B cell (primary cell): Measurements from ENCODE around the gene WWC2. TPM values are rescaled to one million over a fixed set of nuclear protein-coding genes. Genes with fewer than 3 reads are reported as not detected.

Experiments
- ATAC-seq: fragments of 200-7000 bp; cut with Tn5 transposase; one replicate; pipeline ENCODE4 v1.10.0; 2021; ENCODE audit warnings: low read depth, mild to moderate bottlenecking, moderate number of reproducible peaks, moderate library complexity
- CTCF ChIA-PET: fragments of 350-600 bp; sonication (Branson Sonifier 250); formaldehyde crosslinking; loops from one replicate; lab custom pipeline; 2021; ENCODE audit warnings: antibody characterized with exemption, inconsistent platforms; lab: Charles Lee
- POLR2A ChIA-PET: fragments of 350-600 bp; sonication (Branson Sonifier 250); formaldehyde crosslinking; loops from one replicate; lab custom pipeline; 2021; ENCODE audit warnings: antibody characterized with exemption; lab: Charles Lee
- DNase-seq: peaks from one replicate; pipeline ENCODE4 v3.0.0; 2013
- H2AFZ ChIP-seq: 2 replicates; pipeline ENCODE4 v1.6.1; 2012; ENCODE audit warnings: mild to moderate bottlenecking, low read depth, low read length; ENCODE audit not compliant: insufficient read depth, poor library complexity, severe bottlenecking
- H3K27ac ChIP-seq, 2 donors: 1 replicate in 1 of 2; 2 replicates in 1 of 2; pipeline ENCODE4 v1.5.1; 2012 to 2013; ENCODE audit warnings: low read length in 2 of 2, mild to moderate bottlenecking in 2 of 2, moderate library complexity in 1 of 2
- H3K27me3 ChIP-seq, 4 experiments: fragments of 200-600 bp in 1 of 4; sonication (generic) in 1 of 4; replicated peaks in 1 of 4; 1 replicate in 2 of 4; 2 replicates in 2 of 4; pipeline versions ENCODE4 v1.6.1 to v1.7.0; 2013 to 2016; ENCODE audit warnings: low read length in 3 of 4, mild to moderate bottlenecking in 2 of 4, mixed read lengths in 1 of 4, moderate library complexity in 1 of 4; ENCODE audit not compliant: insufficient read depth in 4 of 4, control insufficient read depth in 3 of 4; ENCODE audit errors: control extremely low read depth in 1 of 4
- H3K36me3 ChIP-seq, 2 experiments: replicated peaks in 1 of 2; 1 replicate in 1 of 2; 2 replicates in 1 of 2; pipeline versions ENCODE4 v1.6.1 to v1.7.1; 2013; ENCODE audit warnings: low read length in 1 of 2; ENCODE audit not compliant: insufficient read depth in 2 of 2, control insufficient read depth in 1 of 2; ENCODE audit errors: control extremely low read depth in 1 of 2, extremely low read depth in 1 of 2
- H3K4me1 ChIP-seq, 2 donors: fragments of 200-600 bp in 1 of 2; sonication (generic) in 1 of 2; 1 replicate in 1 of 2; 2 replicates in 1 of 2; pipeline versions ENCODE4 v1.5.1 to v1.6.1; 2013 to 2017; ENCODE audit warnings: low read length in 2 of 2; ENCODE audit not compliant: control insufficient read depth in 2 of 2, insufficient read depth in 2 of 2
- H3K4me2 ChIP-seq: replicated peaks from 2 replicates; pipeline ENCODE3; 2012; ENCODE audit warnings: mild to moderate bottlenecking, low read depth, low read length; ENCODE audit not compliant: poor library complexity, severe bottlenecking
- H3K4me3 ChIP-seq, 5 experiments: fragments of 200-600 bp in 1 of 5; sonication (generic) in 1 of 5; 1 replicate in 3 of 5; 2 replicates in 2 of 5; pipeline versions ENCODE4 v1.5.1 to v1.7.0; 2011 to 2016; ENCODE audit warnings: low read length in 4 of 5, mild to moderate bottlenecking in 4 of 5, low read depth in 2 of 5, control low read depth in 1 of 5, moderate library complexity in 1 of 5; ENCODE audit not compliant: insufficient read depth in 1 of 5; ENCODE audit errors: control extremely low read depth in 1 of 5, extremely low read depth in 1 of 5
- H3K79me2 ChIP-seq: fragments of 200-600 bp; sonication (generic); one replicate; pipeline ENCODE4 v1.6.0; 2016; ENCODE audit warnings: low read length; ENCODE audit not compliant: control insufficient read depth, insufficient read depth
- H3K9ac ChIP-seq: fragments of 200-600 bp; sonication (generic); 2 replicates; pipeline ENCODE4 v1.6.1; 2017; ENCODE audit warnings: mild to moderate bottlenecking, low read length, moderate library complexity
- H3K9me3 ChIP-seq, 3 donors: one replicate each; pipeline versions ENCODE4 v1.6.1 to v1.7.1; 2013; ENCODE audit warnings: low read length in 2 of 3; ENCODE audit not compliant: control insufficient read depth in 2 of 3, insufficient read depth in 1 of 3; ENCODE audit errors: control extremely low read depth in 1 of 3
- H4K20me1 ChIP-seq: 2 replicates; pipeline ENCODE4 v1.6.0; 2012; ENCODE audit warnings: mild to moderate bottlenecking, low read length; ENCODE audit not compliant: insufficient read depth, control insufficient read depth, poor library complexity, severe bottlenecking
- H3K27ac Mint-ChIP-seq: one replicate; pipeline ENCODE4 v1.8.0; 2021; ENCODE audit warnings: mixed read lengths
- H3K27me3 Mint-ChIP-seq: one replicate; pipeline ENCODE4 v1.8.0; 2021; ENCODE audit warnings: mixed read lengths
- H3K4me1 Mint-ChIP-seq: one replicate; pipeline ENCODE4 v1.8.0; 2021; ENCODE audit warnings: mixed read lengths
- H3K4me3 Mint-ChIP-seq: one replicate; pipeline ENCODE4 v1.8.0; 2021; ENCODE audit warnings: mixed read lengths
- H3K9me3 Mint-ChIP-seq: one replicate; pipeline ENCODE4 v1.8.0; 2022; ENCODE audit warnings: mixed read lengths; ENCODE audit not compliant: insufficient read depth
- CTCF ChIP-seq: fragments of 200-600 bp; IDR thresholded peaks from one replicate; pipeline ENCODE4 v1.8.0; 2022; ENCODE audit warnings: antibody characterized with exemption, mild to moderate bottlenecking
- EZH2 ChIP-seq: IDR thresholded peaks from 2 replicates; pipeline ENCODE4 v1.6.1; 2012; ENCODE audit warnings: borderline replicate concordance, low read depth, mild to moderate bottlenecking, moderate library complexity, low read length; ENCODE audit not compliant: insufficient read depth, poor library complexity, severe bottlenecking
- WGBS: methylation state at CpG from one replicate; pipeline ENCODE4 v1.1.5; 2013; ENCODE audit warnings: missing lambda C conversion rate; ENCODE audit not compliant: insufficient coverage; 5-methylcytosine and 5-hydroxymethylcytosine counted together
- intact Hi-C: fragments of 100-400 bp; cut with micrococcal nuclease; formaldehyde crosslinking; loops from one replicate; pipeline ENCODE4 v1.10.0; 2022
- polyA plus RNA-seq: library from polyadenylated mRNA; depleted of rRNA; stranded (reverse); fragments of >200 nt; gene quantifications from 2 replicates; pipeline ENCODE4 v1.2.3, GENCODE V29; 2012
- total RNA-seq, 2 donors: library from RNA; stranded (reverse); fragments of 120-200 nt in 1 of 2; gene quantifications; 1 replicate in 1 of 2; 2 replicates in 1 of 2; pipeline versions ENCODE4 v1.2.3 to v1.2.4, GENCODE V29; 2013 to 2022

Gene WWC2
- total and polyA plus RNA-seq, 2 donors (not counting 1 experiment from before 2014, with no cell fraction given): 0.07 to 0.32 TPM

- H3K4me1 ChIP-seq: no peaks in the 10 kb centered on the region
- ChIA-PET CTCF (no interaction called here), POLR2A (no interaction called here)
- H3K27me3 ChIP-seq: no peaks in the 10 kb centered on the region
- H3K4me1 Mint-ChIP-seq: no peaks in the 10 kb centered on the region
- H3K27me3 Mint-ChIP-seq: peaks cover 3% of the 10 kb centered on the region
- WGBS: no CpG with 5 or more reads among the region's 3 CpGs
- no peaks in the 10 kb centered on the region for H3K9me3 Mint-ChIP-seq
- H3K4me3 ChIP-seq: no peak overlapping the region
- intact Hi-C loops: no loop called here
- H3K79me2 ChIP-seq: no peaks in the 10 kb centered on the region
- H3K9ac ChIP-seq: no peak overlapping the region
- no peaks in the 10 kb centered on the region for H3K36me3 ChIP-seq
- H3K27ac Mint-ChIP-seq: no peak overlapping the region
- H3K9me3 ChIP-seq: no peaks in the 10 kb centered on the region
- H2AFZ ChIP-seq: no peak overlapping the region
- no peaks in the 10 kb centered on the region for H4K20me1 ChIP-seq
- DNase-seq: no peak
- no peak overlapping the region for H3K27ac ChIP-seq
- TF ChIP-seq CTCF (no peak), EZH2 (no peak)
- H3K4me2 ChIP-seq: no peak overlapping the region
- ATAC-seq: no peak
- H3K4me3 Mint-ChIP-seq: no peak overlapping the region
These were observed 124.0 kb downstream of the WWC2 start for GRCh38 chr4:183223053-183223452.

GRCh38 chr4:183229397-183229796 lies 130.3 kb downstream of the WWC2 start:
- no peaks in the 10 kb centered on the region for H3K4me1 ChIP-seq
- intact Hi-C loops: no loop called here
- ChIA-PET POLR2A (no interaction called here), CTCF (no interaction called here)
- DNase-seq (no peak), ATAC-seq (no peak)
- H2AFZ ChIP-seq: no peak overlapping the region
- Mint-ChIP-seq H3K27me3 (peaks cover 3% of the 10 kb centered on the region), H3K9me3 (no peaks in the 10 kb centered on the region), H3K27ac (no peak overlapping the region), H3K4me3 (no peak overlapping the region), H3K4me1 (no peaks in the 10 kb centered on the region)
- H4K20me1 ChIP-seq: no peaks in the 10 kb centered on the region
- H3K4me3 ChIP-seq: no peak overlapping the region
- no peak overlapping the region for H3K27ac ChIP-seq
- no peaks in the 10 kb centered on the region for H3K36me3 ChIP-seq
- TF ChIP-seq EZH2 (no peak), CTCF (no peak)
- H3K79me2 ChIP-seq: no peaks in the 10 kb centered on the region
- no peak overlapping the region for H3K9ac ChIP-seq
- no peak overlapping the region for H3K4me2 ChIP-seq
- no peaks in the 10 kb centered on the region for H3K27me3 ChIP-seq
- H3K9me3 ChIP-seq: no peaks in the 10 kb centered on the region
